ENCODE data around the gene POLR2A.

Gene POLR2A

GRCh38 chr17:7466318-7466638, 17.9 kb upstream of the POLR2A start:
- peak overlapping the region; percentile 73 for H4K91ac ChIP-seq (ENCODE audit: low read length)
- H3K4me2 ChIP-seq (ENCODE audit: low read length, poor library complexity, severe bottlenecking): no peak overlapping the region
- H3K4me1 ChIP-seq (ENCODE audit: control insufficient read depth, insufficient read depth, low read depth, low read length): peaks cover 8% of the 10 kb centered on the region
- no peak overlapping the region for H2AFZ ChIP-seq (ENCODE audit: low read depth, low read length)
- no peak overlapping the region for H3K4me3 ChIP-seq (ENCODE audit: insufficient read depth in 1 of 2, low read depth in 1 of 2, low read length in 2 of 2)
- no peak overlapping the region for H2BK120ac ChIP-seq (ENCODE audit: low read depth, low read length)
- H3K9me3 ChIP-seq (ENCODE audit: control insufficient read depth, low read length): no peaks in the 10 kb centered on the region
- H2AK5ac ChIP-seq (ENCODE audit: low read length, severe bottlenecking): no peak overlapping the region
- peak overlapping the region; percentile 50 for H4K8ac ChIP-seq (ENCODE audit: low read length)
- H2BK15ac ChIP-seq (ENCODE audit: low read depth, poor library complexity, severe bottlenecking): peak overlapping the region; percentile 80
- H3K4ac ChIP-seq (ENCODE audit: low read depth in 1 of 2, low read length in 2 of 2): no peak overlapping the region
- H3K27me3 ChIP-seq (ENCODE audit: control insufficient read depth in 1 of 2, insufficient read depth in 1 of 2, low read length in 2 of 2): no peaks in the 10 kb centered on the region
- no peak overlapping the region for H2BK5ac ChIP-seq (ENCODE audit: low read depth, low read length, poor library complexity, severe bottlenecking)
- H3K79me1 ChIP-seq (replicated peaks; ENCODE audit: low read length, poor library complexity, severe bottlenecking): peaks cover 47% of the 10 kb centered on the region
- no peak overlapping the region for H3K27ac ChIP-seq (ENCODE audit: low read length, poor library complexity, severe bottlenecking)
- no peak for DNase-seq
- WGBS: 99% methylated on average over 9 of the region's 9 CpGs
- peak overlapping the region in 1 of 2 experiments; percentile 33 for H2BK12ac ChIP-seq (ENCODE audit: low read length in 2 of 2)
- no peak overlapping the region for H3K23ac ChIP-seq (ENCODE audit: low read length in 2 of 2)
- H3K36me3 ChIP-seq (ENCODE audit: control insufficient read depth in 1 of 2, insufficient read depth in 2 of 2, low read depth in 1 of 2, low read length in 2 of 2): peaks cover 56 to 61% of the 10 kb centered on the region in 2 experiments
- H3K14ac ChIP-seq (ENCODE audit: low read length in 2 of 2): no peak overlapping the region
- no peak overlapping the region for H3K18ac ChIP-seq (ENCODE audit: low read depth in 1 of 2, low read length in 2 of 2)
- peak overlapping the region; percentile 42 for H3K9ac ChIP-seq (ENCODE audit: low read length)

DNA sequence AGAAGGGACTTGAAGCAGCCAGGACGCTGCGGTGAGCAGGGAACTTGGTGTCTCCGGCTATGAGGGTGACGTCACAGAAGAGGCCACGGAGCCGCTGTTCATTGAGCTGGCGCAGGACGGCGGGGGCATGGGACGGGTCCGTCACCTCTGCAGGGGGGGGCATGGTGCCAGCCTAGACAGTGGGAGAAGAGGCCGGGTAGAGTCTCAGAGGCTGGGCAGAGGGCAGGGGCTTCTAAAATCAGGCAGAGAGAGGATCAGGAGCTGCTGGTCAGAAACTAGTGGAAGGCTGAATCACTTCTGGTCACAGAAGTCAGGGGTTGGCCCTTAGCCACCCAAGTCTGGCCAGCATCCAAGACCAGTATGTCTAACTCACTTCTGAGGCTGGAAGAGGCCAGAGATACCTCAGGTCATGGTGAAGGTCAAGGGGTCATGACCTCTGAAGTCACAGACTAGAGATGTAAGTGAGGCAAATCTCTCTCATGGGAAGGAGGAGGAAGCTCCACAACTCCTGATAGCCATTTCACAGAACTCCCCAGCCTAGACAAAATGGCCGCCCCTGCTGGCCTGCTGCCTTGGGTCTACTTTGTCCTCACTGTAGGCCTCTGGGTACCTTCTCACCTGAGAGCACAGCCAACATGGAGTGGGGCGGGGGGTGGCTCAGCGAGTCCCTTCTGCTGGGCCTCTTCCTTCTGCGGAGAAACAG, 17.4 kb upstream of the POLR2A start:
- no peaks in the 10 kb centered on the region for H3K9me3 ChIP-seq (ENCODE audit: control insufficient read depth, low read length)
- H2BK12ac ChIP-seq (ENCODE audit: low read length in 2 of 2): peak overlapping the region in 1 of 2 experiments; percentile 33
- no peak overlapping the region for H2AFZ ChIP-seq (ENCODE audit: low read depth, low read length)
- H2BK5ac ChIP-seq (ENCODE audit: low read depth, low read length, poor library complexity, severe bottlenecking): no peak overlapping the region
- H2BK120ac ChIP-seq (ENCODE audit: low read depth, low read length): no peak overlapping the region
- no peak overlapping the region for H3K18ac ChIP-seq (ENCODE audit: low read depth in 1 of 2, low read length in 2 of 2)
- peak overlapping the region; percentile 73 for H4K91ac ChIP-seq (ENCODE audit: low read length)
- H4K8ac ChIP-seq (ENCODE audit: low read length): peak overlapping the region; percentile 50
- no peak overlapping the region for H3K4me3 ChIP-seq (ENCODE audit: insufficient read depth in 1 of 2, low read depth in 1 of 2, low read length in 2 of 2)
- H3K14ac ChIP-seq (ENCODE audit: low read length in 2 of 2): no peak overlapping the region
- no peak overlapping the region for H2BK15ac ChIP-seq (ENCODE audit: low read depth, poor library complexity, severe bottlenecking)
- peak; percentile 46 for DNase-seq
- no peak overlapping the region for H2AK5ac ChIP-seq (ENCODE audit: low read length, severe bottlenecking)
- H3K4me1 ChIP-seq (ENCODE audit: control insufficient read depth, insufficient read depth, low read depth, low read length): peaks cover 9% of the 10 kb centered on the region
- no peaks in the 10 kb centered on the region for H3K27me3 ChIP-seq (ENCODE audit: control insufficient read depth in 1 of 2, insufficient read depth in 1 of 2, low read length in 2 of 2)
- no peak overlapping the region for H3K23ac ChIP-seq (ENCODE audit: low read length in 2 of 2)
- peaks cover 51 to 56% of the 10 kb centered on the region in 2 experiments for H3K36me3 ChIP-seq (ENCODE audit: control insufficient read depth in 1 of 2, insufficient read depth in 2 of 2, low read depth in 1 of 2, low read length in 2 of 2)
- peak overlapping the region; percentile 42 for H3K9ac ChIP-seq (ENCODE audit: low read length)
- no peak overlapping the region for H3K4me2 ChIP-seq (ENCODE audit: low read length, poor library complexity, severe bottlenecking)
- H3K27ac ChIP-seq (ENCODE audit: low read length, poor library complexity, severe bottlenecking): no peak overlapping the region
- H3K79me1 ChIP-seq (replicated peaks; ENCODE audit: low read length, poor library complexity, severe bottlenecking): peaks cover 47% of the 10 kb centered on the region
- H3K4ac ChIP-seq (ENCODE audit: low read depth in 1 of 2, low read length in 2 of 2): no peak overlapping the region
- WGBS: 97% methylated on average over 15 of the region's 16 CpGs

GRCh38 chr17:7467498-7467897, 16.7 kb upstream of the POLR2A start:
- no peak overlapping the region for H2AFZ ChIP-seq (ENCODE audit: low read depth, low read length)
- no peak overlapping the region for H3K23ac ChIP-seq (ENCODE audit: low read length in 2 of 2)
- H3K27me3 ChIP-seq (ENCODE audit: control insufficient read depth in 1 of 2, insufficient read depth in 1 of 2, low read length in 2 of 2): no peaks in the 10 kb centered on the region
- H3K27ac ChIP-seq (ENCODE audit: low read length, poor library complexity, severe bottlenecking): no peak overlapping the region
- no peak overlapping the region for H2AK5ac ChIP-seq (ENCODE audit: low read length, severe bottlenecking)
- no peak overlapping the region for H4K91ac ChIP-seq (ENCODE audit: low read length)
- DNase-seq: no peak
- H3K79me1 ChIP-seq (replicated peaks; ENCODE audit: low read length, poor library complexity, severe bottlenecking): peaks cover 41% of the 10 kb centered on the region
- no peak overlapping the region for H3K4me3 ChIP-seq (ENCODE audit: insufficient read depth in 1 of 2, low read depth in 1 of 2, low read length in 2 of 2)
- no peak overlapping the region for H3K4me2 ChIP-seq (ENCODE audit: low read length, poor library complexity, severe bottlenecking)
- H2BK15ac ChIP-seq (ENCODE audit: low read depth, poor library complexity, severe bottlenecking): no peak overlapping the region
- H2BK120ac ChIP-seq (ENCODE audit: low read depth, low read length): no peak overlapping the region
- WGBS: 95% methylated on average over 3 of the region's 3 CpGs
- no peak overlapping the region for H4K8ac ChIP-seq (ENCODE audit: low read length)
- H3K9me3 ChIP-seq (ENCODE audit: control insufficient read depth, low read length): no peaks in the 10 kb centered on the region
- no peak overlapping the region for H3K9ac ChIP-seq (ENCODE audit: low read length)
- no peak overlapping the region for H2BK12ac ChIP-seq (ENCODE audit: low read length in 2 of 2)
- no peak overlapping the region for H3K18ac ChIP-seq (ENCODE audit: low read depth in 1 of 2, low read length in 2 of 2)
- H2BK5ac ChIP-seq (ENCODE audit: low read depth, low read length, poor library complexity, severe bottlenecking): no peak overlapping the region
- peaks cover 10% of the 10 kb centered on the region for H3K4me1 ChIP-seq (ENCODE audit: control insufficient read depth, insufficient read depth, low read depth, low read length)
- peaks cover 43 to 49% of the 10 kb centered on the region in 2 experiments for H3K36me3 ChIP-seq (ENCODE audit: control insufficient read depth in 1 of 2, insufficient read depth in 2 of 2, low read depth in 1 of 2, low read length in 2 of 2)
- no peak overlapping the region for H3K4ac ChIP-seq (ENCODE audit: low read depth in 1 of 2, low read length in 2 of 2)
- no peak overlapping the region for H3K14ac ChIP-seq (ENCODE audit: low read length in 2 of 2)

- Histone ChIP-seq H2BK120ac (ENCODE audit: low read depth, low read length) (no peak overlapping the region), H2BK5ac (ENCODE audit: low read depth, low read length, poor library complexity, severe bottlenecking) (no peak overlapping the region)
- 98% methylated on average over 11 of the region's 11 CpGs for WGBS
These were observed 15.9 kb upstream of the POLR2A start for GRCh38 chr17:7468290-7468689.

More at GRCh38 chr17:7468290-7468689, 15.9 kb upstream of the POLR2A start:
- Histone ChIP-seq H3K36me3 (ENCODE audit: control insufficient read depth in 1 of 2, insufficient read depth in 2 of 2, low read depth in 1 of 2, low read length in 2 of 2) (peaks cover 36 to 41% of the 10 kb centered on the region in 2 experiments), H4K8ac (ENCODE audit: low read length) (no peak overlapping the region), H3K9ac (ENCODE audit: low read length) (no peak overlapping the region), H3K79me1 (replicated peaks; ENCODE audit: low read length, poor library complexity, severe bottlenecking) (peaks cover 37% of the 10 kb centered on the region), H2BK12ac (ENCODE audit: low read length in 2 of 2) (no peak overlapping the region), H3K27me3 (ENCODE audit: control insufficient read depth in 1 of 2, insufficient read depth in 1 of 2, low read length in 2 of 2) (no peaks in the 10 kb centered on the region), H3K27ac (ENCODE audit: low read length, poor library complexity, severe bottlenecking) (no peak overlapping the region), H2AK5ac (ENCODE audit: low read length, severe bottlenecking) (no peak overlapping the region), H3K23ac (ENCODE audit: low read length in 2 of 2) (no peak overlapping the region), H2AFZ (ENCODE audit: low read depth, low read length) (no peak overlapping the region), H3K14ac (ENCODE audit: low read length in 2 of 2) (no peak overlapping the region), H2BK15ac (ENCODE audit: low read depth, poor library complexity, severe bottlenecking) (peak overlapping the region; percentile 23), H3K4me3 (ENCODE audit: insufficient read depth in 1 of 2, low read depth in 1 of 2, low read length in 2 of 2) (no peak overlapping the region), H3K4me2 (ENCODE audit: low read length, poor library complexity, severe bottlenecking) (no peak overlapping the region), H4K91ac (ENCODE audit: low read length) (no peak overlapping the region), H3K18ac (ENCODE audit: low read depth in 1 of 2, low read length in 2 of 2) (no peak overlapping the region), H3K4ac (ENCODE audit: low read depth in 1 of 2, low read length in 2 of 2) (no peak overlapping the region), H3K4me1 (ENCODE audit: control insufficient read depth, insufficient read depth, low read depth, low read length) (peaks cover 10% of the 10 kb centered on the region), H3K9me3 (ENCODE audit: control insufficient read depth, low read length) (no peaks in the 10 kb centered on the region)
- DNase-seq: no peak

All from mesenchymal stem cell (in vitro differentiated cells and primary cell).